WTC11 (cell line): Measurements from ENCODE around the gene MEIS2. TPM values are rescaled to one million over a fixed set of nuclear protein-coding genes. Genes with fewer than 3 reads are reported as not detected.

Source experiments
- ATAC-seq: fragments of 200-7000 bp; cut with Tn5 transposase; 2 replicates; pipeline ENCODE4 v1.10.0; 2021; ENCODE audit warnings: mild to moderate bottlenecking, moderate library complexity
- CTCF ChIA-PET: fragments of 300-600 bp; sonication (Branson Sonifier 250); formaldehyde crosslinking; loops from one replicate; lab custom pipeline; 2021; ENCODE audit warnings: antibody characterized with exemption; lab: Charles Lee
- POLR2A ChIA-PET: fragments of 350-600 bp; sonication (Branson Sonifier 250); formaldehyde crosslinking; loops from one replicate; lab custom pipeline; 2021; ENCODE audit warnings: antibody characterized with exemption; lab: Charles Lee
- DNase-seq: peaks from one replicate; pipeline ENCODE4 v3.0.0; 2021; ENCODE audit warnings: low spot score
- H3K27ac Mint-ChIP-seq: 2 replicates; pipeline ENCODE4 v1.8.0; 2021; ENCODE audit warnings: mixed read lengths
- H3K27me3 Mint-ChIP-seq: 2 replicates; pipeline ENCODE4 v1.8.0; 2021; ENCODE audit warnings: low read depth, mild to moderate bottlenecking, moderate library complexity, mixed read lengths
- H3K36me3 Mint-ChIP-seq: 2 replicates; pipeline ENCODE4 v1.8.0; 2021; ENCODE audit warnings: mixed read lengths
- H3K4me1 Mint-ChIP-seq: 2 replicates; pipeline ENCODE4 v1.8.0; 2022; ENCODE audit warnings: mixed read lengths
- H3K4me3 Mint-ChIP-seq: 2 replicates; pipeline ENCODE4 v1.8.0; 2021; ENCODE audit warnings: mild to moderate bottlenecking, moderate library complexity, mixed read lengths
- H3K9me3 Mint-ChIP-seq: 2 replicates; pipeline ENCODE4 v1.8.0; 2021; ENCODE audit warnings: mixed read lengths
- EMX1 ChIP-seq: fragments of 250-450 bp; sonication (Bioruptor Pico); IDR thresholded peaks from 2 replicates; pipeline ENCODE4 v1.8.0; 2021; ENCODE audit warnings: mild to moderate bottlenecking
- FOXJ3 ChIP-seq: sonication (generic); formaldehyde crosslinking; IDR thresholded peaks from 2 replicates; pipeline ENCODE4 v1.9.0; 2021; ENCODE audit warnings: missing genetic modification reagents, mild to moderate bottlenecking, borderline replicate concordance
- FOXP1 ChIP-seq: sonication (generic); formaldehyde crosslinking; IDR thresholded peaks from 2 replicates; pipeline ENCODE4 v1.8.0; 2022; ENCODE audit warnings: missing genetic modification reagents, mild to moderate bottlenecking, moderate library complexity, borderline replicate concordance
- GABPB1 ChIP-seq: sonication (generic); formaldehyde crosslinking; IDR thresholded peaks from 2 replicates; pipeline ENCODE4 v1.8.1; 2023; ENCODE audit warnings: mild to moderate bottlenecking, missing genetic modification reagents
- GRHL2 ChIP-seq: fragments of 250-450 bp; sonication (Bioruptor Pico); IDR thresholded peaks from 2 replicates; pipeline ENCODE4 v1.8.0; 2022; ENCODE audit warnings: mild to moderate bottlenecking, moderate library complexity; ENCODE audit not compliant: insufficient replicate concordance, severe bottlenecking
- MXD4 ChIP-seq: fragments of 250-450 bp; sonication (Bioruptor Pico); IDR thresholded peaks from 2 replicates; pipeline ENCODE4 v1.8.0; 2021; ENCODE audit warnings: mild to moderate bottlenecking, moderate library complexity, borderline replicate concordance
- NFYB ChIP-seq: sonication (generic); formaldehyde crosslinking; conservative IDR thresholded peaks from 2 replicates; pipeline ENCODE4 v1.8.0; 2022; ENCODE audit warnings: low read depth, missing genetic modification reagents
- TP53 ChIP-seq: sonication (generic); formaldehyde crosslinking; IDR thresholded peaks from 2 replicates; pipeline ENCODE4 v1.8.1; 2023; ENCODE audit warnings: mild to moderate bottlenecking, missing genetic modification reagents
- ZNF219 ChIP-seq: sonication (generic); formaldehyde crosslinking; IDR thresholded peaks from 2 replicates; pipeline ENCODE4 v1.8.0; 2023; ENCODE audit warnings: missing genetic modification reagents, mild to moderate bottlenecking, borderline replicate concordance
- ZNF263 ChIP-seq: sonication (generic); formaldehyde crosslinking; IDR thresholded peaks from 2 replicates; pipeline ENCODE4 v1.8.1; 2022; ENCODE audit warnings: low read depth, mild to moderate bottlenecking, moderate library complexity, missing genetic modification reagents
- ZNF317 ChIP-seq: sonication (generic); formaldehyde crosslinking; IDR thresholded peaks from 2 replicates; pipeline ENCODE4 v1.8.1; 2023; ENCODE audit warnings: low read depth, mild to moderate bottlenecking, moderate library complexity, missing genetic modification reagents, borderline replicate concordance
- total RNA-seq: library from RNA; stranded (reverse); gene quantifications from 3 replicates; pipeline ENCODE4 v1.2.3, GENCODE V29; 2021
- TF ChIP-seq, protein P1 (sequence below): sonication (generic); formaldehyde crosslinking; IDR thresholded peaks from 2 replicates; pipeline ENCODE4 v1.8.1; 2023; ENCODE audit warnings: mild to moderate bottlenecking, missing genetic modification reagents, moderate library complexity
- TF ChIP-seq, protein P2 (sequence below): fragments of 250-450 bp; sonication (Bioruptor Pico); IDR thresholded peaks from 2 replicates; pipeline ENCODE4 v1.9.0; 2021; ENCODE audit warnings: moderate library complexity, mild to moderate bottlenecking, inconsistent platforms, borderline replicate concordance
- TF ChIP-seq, protein P3 (sequence below): fragments of 250-450 bp; sonication (Bioruptor Pico); IDR thresholded peaks from 2 replicates; pipeline ENCODE4 v2.1.2; 2022; ENCODE audit warnings: mild to moderate bottlenecking, moderate library complexity
- TF ChIP-seq, protein P4 (sequence below): fragments of 250-450 bp; sonication (Bioruptor Pico); IDR thresholded peaks from 2 replicates; pipeline ENCODE4 v1.8.0; 2021; ENCODE audit warnings: mild to moderate bottlenecking
- TF ChIP-seq, protein P5 (sequence below): sonication (generic); formaldehyde crosslinking; IDR thresholded peaks from 2 replicates; pipeline ENCODE4 v1.8.0; 2022; ENCODE audit warnings: missing genetic modification reagents

Gene MEIS2
- total RNA-seq, 1 experiment from 2014 or later: 0.57 TPM

DNA sequence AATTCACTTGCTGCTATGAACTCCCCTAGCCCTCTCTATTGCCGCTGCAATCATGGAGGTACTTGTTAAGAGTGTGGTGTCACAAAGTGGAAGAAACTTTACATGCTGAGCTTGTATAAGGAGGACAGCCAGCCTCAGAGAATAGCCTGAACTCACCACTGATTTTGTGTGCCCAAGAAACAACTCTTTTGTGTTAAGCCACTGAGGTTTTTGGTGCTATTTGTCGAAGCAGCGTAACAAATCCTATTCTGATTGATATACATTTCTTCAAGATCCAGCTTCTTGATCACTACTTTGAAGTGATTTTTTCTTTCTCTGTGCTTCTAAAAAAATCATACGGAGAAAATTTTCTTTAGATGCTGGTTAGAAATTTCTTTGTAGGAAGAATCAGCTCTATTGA, 132.4 kb downstream of the MEIS2 start (continued):
- TF ChIP-seq, protein P1, sequence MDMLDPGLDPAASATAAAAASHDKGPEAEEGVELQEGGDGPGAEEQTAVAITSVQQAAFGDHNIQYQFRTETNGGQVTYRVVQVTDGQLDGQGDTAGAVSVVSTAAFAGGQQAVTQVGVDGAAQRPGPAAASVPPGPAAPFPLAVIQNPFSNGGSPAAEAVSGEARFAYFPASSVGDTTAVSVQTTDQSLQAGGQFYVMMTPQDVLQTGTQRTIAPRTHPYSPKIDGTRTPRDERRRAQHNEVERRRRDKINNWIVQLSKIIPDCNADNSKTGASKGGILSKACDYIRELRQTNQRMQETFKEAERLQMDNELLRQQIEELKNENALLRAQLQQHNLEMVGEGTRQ (CRISPR knock-in tag): no peak
- TF ChIP-seq TP53 (no peak), ZNF263 (CRISPR knock-in tag) (no peak), GRHL2 (CRISPR knock-in tag) (no peak), FOXP1 (no peak), GABPB1 (no peak), NFYB (CRISPR knock-in tag) (no peak), ZNF219 (CRISPR knock-in tag) (no peak)
- TF ChIP-seq, protein P2, sequence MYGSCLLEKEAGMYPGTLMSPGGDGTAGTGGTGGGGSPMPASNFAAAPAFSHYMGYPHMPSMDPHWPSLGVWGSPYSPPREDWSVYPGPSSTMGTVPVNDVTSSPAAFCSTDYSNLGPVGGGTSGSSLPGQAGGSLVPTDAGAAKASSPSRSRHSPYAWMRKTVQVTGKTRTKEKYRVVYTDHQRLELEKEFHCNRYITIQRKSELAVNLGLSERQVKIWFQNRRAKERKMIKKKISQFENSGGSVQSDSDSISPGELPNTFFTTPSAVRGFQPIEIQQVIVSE: no peak
- TF ChIP-seq, protein P3, sequence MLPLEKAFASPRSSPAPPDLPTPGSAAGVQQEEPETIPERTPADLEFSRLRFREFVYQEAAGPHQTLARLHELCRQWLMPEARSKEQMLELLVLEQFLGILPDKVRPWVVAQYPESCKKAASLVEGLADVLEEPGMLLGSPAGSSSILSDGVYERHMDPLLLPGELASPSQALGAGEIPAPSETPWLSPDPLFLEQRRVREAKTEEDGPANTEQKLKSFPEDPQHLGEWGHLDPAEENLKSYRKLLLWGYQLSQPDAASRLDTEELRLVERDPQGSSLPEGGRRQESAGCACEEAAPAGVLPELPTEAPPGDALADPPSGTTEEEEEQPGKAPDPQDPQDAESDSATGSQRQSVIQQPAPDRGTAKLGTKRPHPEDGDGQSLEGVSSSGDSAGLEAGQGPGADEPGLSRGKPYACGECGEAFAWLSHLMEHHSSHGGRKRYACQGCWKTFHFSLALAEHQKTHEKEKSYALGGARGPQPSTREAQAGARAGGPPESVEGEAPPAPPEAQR: no peak
- TF ChIP-seq, protein P4, sequence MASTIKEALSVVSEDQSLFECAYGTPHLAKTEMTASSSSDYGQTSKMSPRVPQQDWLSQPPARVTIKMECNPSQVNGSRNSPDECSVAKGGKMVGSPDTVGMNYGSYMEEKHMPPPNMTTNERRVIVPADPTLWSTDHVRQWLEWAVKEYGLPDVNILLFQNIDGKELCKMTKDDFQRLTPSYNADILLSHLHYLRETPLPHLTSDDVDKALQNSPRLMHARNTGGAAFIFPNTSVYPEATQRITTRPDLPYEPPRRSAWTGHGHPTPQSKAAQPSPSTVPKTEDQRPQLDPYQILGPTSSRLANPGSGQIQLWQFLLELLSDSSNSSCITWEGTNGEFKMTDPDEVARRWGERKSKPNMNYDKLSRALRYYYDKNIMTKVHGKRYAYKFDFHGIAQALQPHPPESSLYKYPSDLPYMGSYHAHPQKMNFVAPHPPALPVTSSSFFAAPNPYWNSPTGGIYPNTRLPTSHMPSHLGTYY (CRISPR knock-in tag): no peak

DNA sequence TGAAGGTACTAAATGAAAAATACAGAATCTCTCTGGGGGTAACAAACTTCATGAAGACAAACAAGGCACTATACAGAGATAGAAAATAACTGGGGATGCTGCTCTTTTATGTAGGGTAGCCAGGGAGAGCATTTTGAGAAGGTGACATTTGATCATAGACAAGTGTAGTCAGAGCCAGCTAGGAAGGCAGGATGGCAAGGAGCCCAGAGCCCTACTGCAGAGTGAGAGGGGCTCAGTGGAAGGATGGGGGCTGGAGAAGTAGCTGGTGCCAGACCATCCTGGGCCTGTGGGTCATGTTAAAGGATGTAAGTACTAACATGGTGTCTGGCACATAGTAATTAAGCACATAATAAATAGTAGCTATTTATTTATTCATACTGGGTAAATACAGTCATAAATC, 133.6 kb downstream of the MEIS2 start:
- Mint-ChIP-seq H3K36me3 (no peaks in the 10 kb centered on the region), H3K27ac (no peak overlapping the region), H3K9me3 (0 out of 2 replicates have a peak, but pooled peaks cover 3% of the 10 kb centered on the region), H3K4me3 (no peak overlapping the region), H3K4me1 (no peaks in the 10 kb centered on the region), H3K27me3 (no peaks in the 10 kb centered on the region)
- DNase-seq (no peak), ATAC-seq (no peak)
- CTCF ChIA-PET: no interaction called here
- TF ChIP-seq, protein P5, sequence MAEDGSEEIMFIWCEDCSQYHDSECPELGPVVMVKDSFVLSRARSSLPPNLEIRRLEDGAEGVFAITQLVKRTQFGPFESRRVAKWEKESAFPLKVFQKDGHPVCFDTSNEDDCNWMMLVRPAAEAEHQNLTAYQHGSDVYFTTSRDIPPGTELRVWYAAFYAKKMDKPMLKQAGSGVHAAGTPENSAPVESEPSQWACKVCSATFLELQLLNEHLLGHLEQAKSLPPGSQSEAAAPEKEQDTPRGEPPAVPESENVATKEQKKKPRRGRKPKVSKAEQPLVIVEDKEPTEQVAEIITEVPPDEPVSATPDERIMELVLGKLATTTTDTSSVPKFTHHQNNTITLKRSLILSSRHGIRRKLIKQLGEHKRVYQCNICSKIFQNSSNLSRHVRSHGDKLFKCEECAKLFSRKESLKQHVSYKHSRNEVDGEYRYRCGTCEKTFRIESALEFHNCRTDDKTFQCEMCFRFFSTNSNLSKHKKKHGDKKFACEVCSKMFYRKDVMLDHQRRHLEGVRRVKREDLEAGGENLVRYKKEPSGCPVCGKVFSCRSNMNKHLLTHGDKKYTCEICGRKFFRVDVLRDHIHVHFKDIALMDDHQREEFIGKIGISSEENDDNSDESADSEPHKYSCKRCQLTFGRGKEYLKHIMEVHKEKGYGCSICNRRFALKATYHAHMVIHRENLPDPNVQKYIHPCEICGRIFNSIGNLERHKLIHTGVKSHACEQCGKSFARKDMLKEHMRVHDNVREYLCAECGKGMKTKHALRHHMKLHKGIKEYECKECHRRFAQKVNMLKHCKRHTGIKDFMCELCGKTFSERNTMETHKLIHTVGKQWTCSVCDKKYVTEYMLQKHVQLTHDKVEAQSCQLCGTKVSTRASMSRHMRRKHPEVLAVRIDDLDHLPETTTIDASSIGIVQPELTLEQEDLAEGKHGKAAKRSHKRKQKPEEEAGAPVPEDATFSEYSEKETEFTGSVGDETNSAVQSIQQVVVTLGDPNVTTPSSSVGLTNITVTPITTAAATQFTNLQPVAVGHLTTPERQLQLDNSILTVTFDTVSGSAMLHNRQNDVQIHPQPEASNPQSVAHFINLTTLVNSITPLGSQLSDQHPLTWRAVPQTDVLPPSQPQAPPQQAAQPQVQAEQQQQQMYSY (CRISPR knock-in tag): no peak
- no peak for TF ChIP-seq ZNF317 (CRISPR knock-in tag)
- no peak for TF ChIP-seq MXD4
- no peak for TF ChIP-seq FOXJ3 (CRISPR knock-in tag)
- TF ChIP-seq EMX1 (CRISPR knock-in tag): no peak
- POLR2A ChIA-PET: no interaction called here
